ENCODE results near the gene KIFAP3. TPM values are rescaled to one million over a fixed set of nuclear protein-coding genes. Genes with fewer than 3 reads are reported as not detected.

KIFAP3 gene
- total and polyA plus RNA-seq, 4 donors: 4.5 to 11.1 (median 6.9) TPM

DNA sequence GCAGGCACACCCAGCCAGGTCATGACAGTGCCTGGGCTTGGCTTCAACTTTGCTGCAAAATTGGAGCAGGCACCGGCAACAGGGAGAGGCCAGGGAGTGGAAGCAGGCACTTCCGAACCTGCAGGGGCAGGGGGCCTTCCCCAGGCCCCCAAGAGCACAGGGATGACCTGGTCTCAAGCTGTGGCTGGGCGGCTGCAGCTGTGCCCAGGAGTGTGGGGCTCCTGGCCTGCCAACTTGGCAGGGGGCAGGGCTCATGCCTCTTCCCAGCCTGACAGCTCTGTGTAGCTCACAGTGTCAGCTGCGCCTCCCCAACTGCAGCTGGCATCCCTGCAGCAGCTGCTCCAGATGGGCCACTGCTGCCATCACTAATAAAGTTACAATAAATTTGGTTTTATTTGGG, 129.3 kb downstream of the KIFAP3 start:
- peaks cover 0 to 5% (median 0%) of the 10 kb centered on the region in 4 donors for H3K36me3 ChIP-seq (ENCODE audit: control insufficient read depth in 4 of 4, insufficient read depth in 3 of 4, low read depth in 1 of 4, low read length in 3 of 4)
- no peaks in the 10 kb centered on the region for H3K4me1 ChIP-seq (ENCODE audit: control insufficient read depth in 4 of 4, insufficient read depth in 4 of 4, low read length in 3 of 4)
- no peak for DNase-seq (ENCODE audit: low spot score)
- H3K27ac ChIP-seq (ENCODE audit: low read depth in 1 of 2, low read length in 2 of 2): no peak overlapping the region
- TF ChIP-seq HNF4G (IDR thresholded peaks at IDR 0.05) (no peak), JUND (IDR thresholded peaks at IDR 0.05) (no peak), FOXA2 (IDR thresholded peaks at IDR 0.05) (no peak), RAD21 (IDR thresholded peaks at IDR 0.05) (no peak), YY1 (IDR thresholded peaks at IDR 0.05) (no peak), EGR1 (IDR thresholded peaks at IDR 0.05; ENCODE audit: low read depth in 2 of 2) (no peak), NR2F2 (IDR thresholded peaks at IDR 0.05) (no peak), RXRA (IDR thresholded peaks at IDR 0.05) (no peak), GABPA (IDR thresholded peaks at IDR 0.05 in 1 of 2, conservative IDR thresholded peaks at IDR 0.05 in 1 of 2) (no peak), HNF4A (conservative IDR thresholded peaks at IDR 0.05) (no peak), SP1 (IDR thresholded peaks at IDR 0.05) (no peak), TAF1 (conservative IDR thresholded peaks at IDR 0.05) (no peak), FOXA1 (IDR thresholded peaks at IDR 0.05) (no peak)
- TF ChIP-seq, protein P1, sequence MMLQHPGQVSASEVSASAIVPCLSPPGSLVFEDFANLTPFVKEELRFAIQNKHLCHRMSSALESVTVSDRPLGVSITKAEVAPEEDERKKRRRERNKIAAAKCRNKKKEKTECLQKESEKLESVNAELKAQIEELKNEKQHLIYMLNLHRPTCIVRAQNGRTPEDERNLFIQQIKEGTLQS (IDR thresholded peaks at IDR 0.05): no peak
- TF ChIP-seq, protein P2, sequence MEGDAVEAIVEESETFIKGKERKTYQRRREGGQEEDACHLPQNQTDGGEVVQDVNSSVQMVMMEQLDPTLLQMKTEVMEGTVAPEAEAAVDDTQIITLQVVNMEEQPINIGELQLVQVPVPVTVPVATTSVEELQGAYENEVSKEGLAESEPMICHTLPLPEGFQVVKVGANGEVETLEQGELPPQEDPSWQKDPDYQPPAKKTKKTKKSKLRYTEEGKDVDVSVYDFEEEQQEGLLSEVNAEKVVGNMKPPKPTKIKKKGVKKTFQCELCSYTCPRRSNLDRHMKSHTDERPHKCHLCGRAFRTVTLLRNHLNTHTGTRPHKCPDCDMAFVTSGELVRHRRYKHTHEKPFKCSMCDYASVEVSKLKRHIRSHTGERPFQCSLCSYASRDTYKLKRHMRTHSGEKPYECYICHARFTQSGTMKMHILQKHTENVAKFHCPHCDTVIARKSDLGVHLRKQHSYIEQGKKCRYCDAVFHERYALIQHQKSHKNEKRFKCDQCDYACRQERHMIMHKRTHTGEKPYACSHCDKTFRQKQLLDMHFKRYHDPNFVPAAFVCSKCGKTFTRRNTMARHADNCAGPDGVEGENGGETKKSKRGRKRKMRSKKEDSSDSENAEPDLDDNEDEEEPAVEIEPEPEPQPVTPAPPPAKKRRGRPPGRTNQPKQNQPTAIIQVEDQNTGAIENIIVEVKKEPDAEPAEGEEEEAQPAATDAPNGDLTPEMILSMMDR (IDR thresholded peaks at IDR 0.05; ENCODE audit: low read depth, low read length, missing input control): no peak
- TF ChIP-seq, protein P3, sequence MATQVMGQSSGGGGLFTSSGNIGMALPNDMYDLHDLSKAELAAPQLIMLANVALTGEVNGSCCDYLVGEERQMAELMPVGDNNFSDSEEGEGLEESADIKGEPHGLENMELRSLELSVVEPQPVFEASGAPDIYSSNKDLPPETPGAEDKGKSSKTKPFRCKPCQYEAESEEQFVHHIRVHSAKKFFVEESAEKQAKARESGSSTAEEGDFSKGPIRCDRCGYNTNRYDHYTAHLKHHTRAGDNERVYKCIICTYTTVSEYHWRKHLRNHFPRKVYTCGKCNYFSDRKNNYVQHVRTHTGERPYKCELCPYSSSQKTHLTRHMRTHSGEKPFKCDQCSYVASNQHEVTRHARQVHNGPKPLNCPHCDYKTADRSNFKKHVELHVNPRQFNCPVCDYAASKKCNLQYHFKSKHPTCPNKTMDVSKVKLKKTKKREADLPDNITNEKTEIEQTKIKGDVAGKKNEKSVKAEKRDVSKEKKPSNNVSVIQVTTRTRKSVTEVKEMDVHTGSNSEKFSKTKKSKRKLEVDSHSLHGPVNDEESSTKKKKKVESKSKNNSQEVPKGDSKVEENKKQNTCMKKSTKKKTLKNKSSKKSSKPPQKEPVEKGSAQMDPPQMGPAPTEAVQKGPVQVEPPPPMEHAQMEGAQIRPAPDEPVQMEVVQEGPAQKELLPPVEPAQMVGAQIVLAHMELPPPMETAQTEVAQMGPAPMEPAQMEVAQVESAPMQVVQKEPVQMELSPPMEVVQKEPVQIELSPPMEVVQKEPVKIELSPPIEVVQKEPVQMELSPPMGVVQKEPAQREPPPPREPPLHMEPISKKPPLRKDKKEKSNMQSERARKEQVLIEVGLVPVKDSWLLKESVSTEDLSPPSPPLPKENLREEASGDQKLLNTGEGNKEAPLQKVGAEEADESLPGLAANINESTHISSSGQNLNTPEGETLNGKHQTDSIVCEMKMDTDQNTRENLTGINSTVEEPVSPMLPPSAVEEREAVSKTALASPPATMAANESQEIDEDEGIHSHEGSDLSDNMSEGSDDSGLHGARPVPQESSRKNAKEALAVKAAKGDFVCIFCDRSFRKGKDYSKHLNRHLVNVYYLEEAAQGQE (IDR thresholded peaks at IDR 0.05): no peak
- TF ChIP-seq, protein P4, sequence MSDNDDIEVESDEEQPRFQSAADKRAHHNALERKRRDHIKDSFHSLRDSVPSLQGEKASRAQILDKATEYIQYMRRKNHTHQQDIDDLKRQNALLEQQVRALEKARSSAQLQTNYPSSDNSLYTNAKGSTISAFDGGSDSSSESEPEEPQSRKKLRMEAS (IDR thresholded peaks at IDR 0.05): no peak
- TF ChIP-seq, protein P5, sequence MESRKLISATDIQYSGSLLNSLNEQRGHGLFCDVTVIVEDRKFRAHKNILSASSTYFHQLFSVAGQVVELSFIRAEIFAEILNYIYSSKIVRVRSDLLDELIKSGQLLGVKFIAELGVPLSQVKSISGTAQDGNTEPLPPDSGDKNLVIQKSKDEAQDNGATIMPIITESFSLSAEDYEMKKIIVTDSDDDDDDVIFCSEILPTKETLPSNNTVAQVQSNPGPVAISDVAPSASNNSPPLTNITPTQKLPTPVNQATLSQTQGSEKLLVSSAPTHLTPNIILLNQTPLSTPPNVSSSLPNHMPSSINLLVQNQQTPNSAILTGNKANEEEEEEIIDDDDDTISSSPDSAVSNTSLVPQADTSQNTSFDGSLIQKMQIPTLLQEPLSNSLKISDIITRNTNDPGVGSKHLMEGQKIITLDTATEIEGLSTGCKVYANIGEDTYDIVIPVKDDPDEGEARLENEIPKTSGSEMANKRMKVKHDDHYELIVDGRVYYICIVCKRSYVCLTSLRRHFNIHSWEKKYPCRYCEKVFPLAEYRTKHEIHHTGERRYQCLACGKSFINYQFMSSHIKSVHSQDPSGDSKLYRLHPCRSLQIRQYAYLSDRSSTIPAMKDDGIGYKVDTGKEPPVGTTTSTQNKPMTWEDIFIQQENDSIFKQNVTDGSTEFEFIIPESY (IDR thresholded peaks at IDR 0.05): no peak
- no peak overlapping the region for H3K9ac ChIP-seq (ENCODE audit: low read depth in 1 of 2, low read length in 2 of 2)
- 97% methylated on average over 4 of the region's 4 CpGs for WGBS
- no peaks in the 10 kb centered on the region for H3K27me3 ChIP-seq (ENCODE audit: control insufficient read depth in 4 of 4, insufficient read depth in 4 of 4, low read length in 3 of 4)
- H3K4me3 ChIP-seq (ENCODE audit: low read depth in 1 of 3, low read length in 3 of 3): no peak overlapping the region
- no peaks in the 10 kb centered on the region for H3K9me3 ChIP-seq (ENCODE audit: control insufficient read depth in 4 of 4, low read length in 3 of 4)
